Stimulated activated memory B cell treated with anti-CD40 and anti-IgM and Interleukin-4, amounts not matched to agents 10 μg/mL and 1 μg/mL and 100 μg/mL, for 72 hours (primary cell): ENCODE measurements around the gene MOGAT1.
"Not testable (repeated sequence)": the region's sequence is repeated elsewhere in the genome, so short reads cannot be mapped to it uniquely, and the experiment has no call there.

ENCODE experiments used
- ATAC-seq: fragments of 150-1000 bp; cut with Tn5 transposase; 2 replicates; pipeline ENCODE4 v1.10.0; 2021
- H3K27ac Mint-ChIP-seq: one replicate; pipeline ENCODE4 v1.8.0; 2022; ENCODE audit warnings: mild to moderate bottlenecking, mixed read lengths
- H3K27me3 Mint-ChIP-seq: one replicate; pipeline ENCODE4 v1.8.0; 2022; ENCODE audit warnings: mixed read lengths
- H3K36me3 Mint-ChIP-seq: one replicate; pipeline ENCODE4 v1.8.0; 2022; ENCODE audit warnings: mixed read lengths
- H3K4me1 Mint-ChIP-seq: one replicate; pipeline ENCODE4 v1.8.0; 2022; ENCODE audit warnings: mixed read lengths
- H3K4me3 Mint-ChIP-seq: one replicate; pipeline ENCODE4 v1.8.0; 2022; ENCODE audit warnings: mild to moderate bottlenecking, moderate library complexity, mixed read lengths
- H3K9me3 Mint-ChIP-seq: one replicate; pipeline ENCODE4 v1.8.0; 2022; ENCODE audit warnings: mixed read lengths

MOGAT1 gene

GRCh38 chr2:222713002-222713401 is 41.5 kb downstream of the MOGAT1 start:
- no peaks in the 10 kb centered on the region for H3K36me3 Mint-ChIP-seq
- no peak overlapping the region for H3K4me3 Mint-ChIP-seq
- no peaks in the 10 kb centered on the region for H3K9me3 Mint-ChIP-seq
- H3K4me1 Mint-ChIP-seq = peaks cover 20% of the 10 kb centered on the region
- peaks cover 48% of the 10 kb centered on the region for H3K27me3 Mint-ChIP-seq
- no peak for ATAC-seq
- no peak overlapping the region for H3K27ac Mint-ChIP-seq

GRCh38 chr2:222714361-222715241 is 43.1 kb downstream of the MOGAT1 start:
- H3K27me3 Mint-ChIP-seq = peaks cover 37% of the 10 kb centered on the region
- H3K36me3 Mint-ChIP-seq = no peaks in the 10 kb centered on the region
- peaks cover 10% of the 10 kb centered on the region for H3K4me1 Mint-ChIP-seq
- no peak for ATAC-seq
- H3K4me3 Mint-ChIP-seq = no peak overlapping the region
- no peaks in the 10 kb centered on the region for H3K9me3 Mint-ChIP-seq
- no peak overlapping the region for H3K27ac Mint-ChIP-seq

DNA sequence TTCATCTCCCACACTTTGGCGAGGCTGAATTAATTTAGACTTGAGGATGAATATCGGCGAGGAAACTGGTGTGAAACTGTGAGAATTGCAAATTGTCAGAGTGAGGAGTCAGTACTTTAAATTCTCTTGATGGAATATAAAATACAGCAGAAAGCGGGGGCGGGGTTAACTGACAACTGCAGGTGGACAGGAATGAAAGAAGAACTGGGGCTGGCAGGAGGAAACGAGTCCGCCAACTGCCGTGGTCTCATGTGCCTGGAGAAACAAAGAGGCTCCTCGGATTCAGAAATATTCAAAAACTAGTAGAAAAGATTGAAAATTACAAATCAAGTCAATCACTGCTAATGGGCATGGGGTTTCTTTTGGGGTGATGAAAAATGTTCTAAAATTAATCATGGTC is 44.3 kb downstream of the MOGAT1 start:
- no peak for ATAC-seq
- Mint-ChIP-seq H3K4me3 (peak overlapping the region; percentile 35), H3K27ac (no peak overlapping the region), H3K36me3 (no peaks in the 10 kb centered on the region), H3K27me3 (peaks cover 26% of the 10 kb centered on the region), H3K9me3 (no peaks in the 10 kb centered on the region), H3K4me1 (peaks cover 8% of the 10 kb centered on the region)

GRCh38 chr2:222719787-222720186 is 48.3 kb downstream of the MOGAT1 start:
- H3K9me3 Mint-ChIP-seq, ATAC-seq, H3K4me1 Mint-ChIP-seq, H3K27ac Mint-ChIP-seq, H3K27me3 Mint-ChIP-seq, H3K36me3 Mint-ChIP-seq, H3K4me3 Mint-ChIP-seq: not testable (repeated sequence)

DNA sequence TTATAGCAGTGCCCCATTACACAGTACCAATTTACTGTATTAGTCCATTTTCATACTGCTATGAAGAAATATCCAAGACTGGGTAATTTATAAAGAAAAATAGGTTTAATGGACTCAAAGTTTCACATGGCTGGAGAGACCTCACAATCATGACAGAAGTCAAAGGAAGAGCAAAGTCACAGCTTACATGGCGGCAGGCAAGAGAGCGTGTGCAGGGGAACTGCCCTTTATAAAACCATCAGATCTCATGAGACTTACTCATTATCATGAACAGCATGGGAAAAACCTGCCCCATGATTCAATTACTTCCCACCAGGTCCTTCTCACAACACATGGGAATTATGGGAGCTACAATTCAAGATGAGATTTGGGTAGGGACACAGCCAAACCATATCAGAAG is 50.1 kb downstream of the MOGAT1 start:
- H3K9me3 Mint-ChIP-seq, H3K4me3 Mint-ChIP-seq, H3K27ac Mint-ChIP-seq, H3K36me3 Mint-ChIP-seq, H3K27me3 Mint-ChIP-seq, ATAC-seq, H3K4me1 Mint-ChIP-seq: not testable (repeated sequence)

GRCh38 chr2:222722327-222722946 is 51.0 kb downstream of the MOGAT1 start:
- no peaks in the 10 kb centered on the region for H3K36me3 Mint-ChIP-seq
- no peaks in the 10 kb centered on the region for H3K4me1 Mint-ChIP-seq
- H3K4me3 Mint-ChIP-seq = no peak overlapping the region
- H3K9me3 Mint-ChIP-seq = peaks cover 6% of the 10 kb centered on the region
- no peak overlapping the region for H3K27ac Mint-ChIP-seq
- peak; percentile 50 for ATAC-seq
- no peaks in the 10 kb centered on the region for H3K27me3 Mint-ChIP-seq

DNA sequence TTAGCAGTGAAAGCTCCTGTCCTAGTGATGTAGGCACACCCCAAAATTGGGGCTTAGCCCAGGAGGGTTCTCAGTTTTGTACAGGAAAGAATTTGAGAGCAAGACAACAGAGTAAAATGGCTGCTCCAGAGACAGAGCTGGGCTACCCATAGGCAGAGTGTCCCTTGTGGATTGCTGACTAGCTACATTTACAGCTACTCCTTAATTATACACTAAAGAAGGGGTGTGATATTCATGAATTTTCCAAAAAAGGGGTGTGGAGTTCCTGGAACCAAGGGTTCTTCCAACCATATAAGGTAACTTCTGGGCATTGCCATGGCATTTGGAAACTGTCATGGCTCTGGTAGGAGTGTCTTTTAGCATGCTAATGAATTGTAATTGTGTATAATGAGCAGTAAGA is 52.8 kb downstream of the MOGAT1 start:
- H3K27me3 Mint-ChIP-seq = peaks cover under 1% of the 10 kb centered on the region
- H3K9me3 Mint-ChIP-seq = peaks cover 6% of the 10 kb centered on the region
- ATAC-seq = no peak
- no peak overlapping the region for H3K27ac Mint-ChIP-seq
- no peaks in the 10 kb centered on the region for H3K36me3 Mint-ChIP-seq
- no peak overlapping the region for H3K4me3 Mint-ChIP-seq
- H3K4me1 Mint-ChIP-seq = no peaks in the 10 kb centered on the region

GRCh38 chr2:222728621-222729020 is 57.2 kb downstream of the MOGAT1 start:
- Mint-ChIP-seq H3K9me3 (peaks cover 2% of the 10 kb centered on the region), H3K27me3 (peaks cover 20% of the 10 kb centered on the region), H3K36me3 (no peaks in the 10 kb centered on the region), H3K4me1 (no peaks in the 10 kb centered on the region), H3K27ac (no peak overlapping the region), H3K4me3 (no peak overlapping the region)
- ATAC-seq = no peak

GRCh38 chr2:222730366-222730999 is 59.0 kb downstream of the MOGAT1 start:
- no peaks in the 10 kb centered on the region for H3K36me3 Mint-ChIP-seq
- no peak overlapping the region for H3K4me3 Mint-ChIP-seq
- H3K9me3 Mint-ChIP-seq = peaks cover 2% of the 10 kb centered on the region
- H3K27ac Mint-ChIP-seq = no peak overlapping the region
- peak; percentile 44 for ATAC-seq
- H3K4me1 Mint-ChIP-seq = no peaks in the 10 kb centered on the region
- peaks cover 20% of the 10 kb centered on the region for H3K27me3 Mint-ChIP-seq

GRCh38 chr2:222731201-222731621 is 59.8 kb downstream of the MOGAT1 start:
- no peak overlapping the region for H3K27ac Mint-ChIP-seq
- ATAC-seq = no peak
- peaks cover 20% of the 10 kb centered on the region for H3K27me3 Mint-ChIP-seq
- H3K4me3 Mint-ChIP-seq = no peak overlapping the region
- peaks cover 2% of the 10 kb centered on the region for H3K9me3 Mint-ChIP-seq
- no peaks in the 10 kb centered on the region for H3K4me1 Mint-ChIP-seq
- no peaks in the 10 kb centered on the region for H3K36me3 Mint-ChIP-seq

- H3K27me3 Mint-ChIP-seq = peaks cover 31% of the 10 kb centered on the region
- peaks cover 2% of the 10 kb centered on the region for H3K9me3 Mint-ChIP-seq
- no peak for ATAC-seq
- no peak overlapping the region for H3K4me3 Mint-ChIP-seq
- no peaks in the 10 kb centered on the region for H3K36me3 Mint-ChIP-seq
- no peak overlapping the region for H3K27ac Mint-ChIP-seq
- no peaks in the 10 kb centered on the region for H3K4me1 Mint-ChIP-seq
These were observed 61.2 kb downstream of the MOGAT1 start for GRCh38 chr2:222732489-222733178.

DNA sequence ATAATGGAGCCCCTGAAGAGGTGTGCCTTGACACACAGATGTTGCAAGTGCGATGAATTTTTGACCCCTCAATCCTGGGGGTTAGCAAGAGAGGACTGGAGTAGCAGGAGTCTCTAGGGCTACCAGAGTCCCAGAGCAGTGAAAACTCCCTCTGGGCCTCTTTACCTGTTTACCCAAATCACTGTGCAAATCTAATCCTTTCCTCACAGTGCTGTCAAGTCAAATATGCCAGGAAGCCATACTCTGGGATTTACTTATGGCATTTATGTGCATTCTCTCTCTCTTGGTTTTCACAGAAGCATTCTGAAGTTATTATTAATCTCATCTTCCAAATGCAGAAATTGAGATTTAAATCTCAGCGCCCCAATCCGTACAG is 62.0 kb downstream of the MOGAT1 start:
- Mint-ChIP-seq H3K4me3 (no peak overlapping the region), H3K9me3 (peaks cover 2% of the 10 kb centered on the region), H3K4me1 (no peaks in the 10 kb centered on the region), H3K36me3 (no peaks in the 10 kb centered on the region), H3K27me3 (peaks cover 39% of the 10 kb centered on the region), H3K27ac (no peak overlapping the region)
- ATAC-seq = no peak

DNA sequence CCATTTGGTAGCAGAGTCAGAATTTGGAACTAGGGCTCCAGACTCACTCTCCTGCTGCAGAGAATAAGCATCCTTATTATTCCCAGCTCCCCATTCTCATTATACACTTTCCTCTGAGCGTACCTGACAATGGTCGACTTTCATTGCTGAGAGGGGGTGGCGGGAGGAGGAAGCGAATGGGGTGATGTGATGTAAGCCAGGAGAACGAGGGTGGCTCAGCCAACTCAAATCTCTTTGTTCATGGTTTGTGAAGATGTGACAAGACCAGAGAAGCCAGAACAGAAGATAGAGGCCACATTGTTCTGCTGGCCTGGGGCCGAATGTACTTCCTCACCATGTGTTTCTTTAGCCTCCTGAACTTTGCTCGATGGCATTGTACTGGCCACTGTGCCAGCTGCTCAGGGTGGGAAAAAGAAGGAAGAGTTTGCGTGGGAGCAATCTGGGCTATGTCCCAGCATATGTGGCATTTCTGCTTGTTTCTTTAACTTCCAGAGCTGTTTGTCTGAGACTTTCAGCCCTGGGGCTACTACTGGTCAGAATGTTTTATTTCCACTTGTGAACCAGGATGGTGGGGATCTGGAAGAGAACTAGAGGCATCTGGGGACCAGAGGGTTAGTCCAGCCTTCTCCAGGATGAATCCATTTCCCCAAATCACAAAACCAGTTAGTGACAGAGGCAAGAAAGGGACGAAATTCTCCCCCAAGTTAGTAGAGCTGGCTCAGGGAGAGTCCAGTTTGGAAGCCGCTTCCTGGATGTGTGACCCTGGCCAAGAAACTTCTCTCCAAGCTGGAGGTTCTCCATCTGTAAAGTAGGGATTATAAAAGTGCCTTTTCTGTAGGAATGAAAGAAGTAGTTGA is 62.6 kb downstream of the MOGAT1 start:
- Mint-ChIP-seq H3K27me3 (peaks cover 42% of the 10 kb centered on the region), H3K4me1 (no peaks in the 10 kb centered on the region), H3K36me3 (no peaks in the 10 kb centered on the region), H3K27ac (no peak overlapping the region), H3K4me3 (no peak overlapping the region), H3K9me3 (peaks cover 2% of the 10 kb centered on the region)
- ATAC-seq = no peak

DNA sequence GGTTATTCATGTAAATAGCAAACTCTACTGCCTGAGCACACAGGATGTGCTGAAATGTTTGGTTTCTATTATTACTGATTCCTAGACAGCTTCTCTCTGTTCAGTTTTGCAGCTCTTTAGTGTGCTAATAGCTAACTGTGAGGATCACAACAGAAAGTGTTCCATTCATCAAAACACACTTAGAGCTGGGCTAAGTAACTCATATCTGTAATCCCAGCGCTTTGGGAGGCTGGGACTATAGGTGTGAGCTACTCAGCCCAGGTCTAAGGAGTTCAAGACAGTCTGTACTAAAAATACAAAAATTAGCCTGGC is 63.2 kb downstream of the MOGAT1 start:
- Mint-ChIP-seq H3K36me3 (no peaks in the 10 kb centered on the region), H3K27ac (no peak overlapping the region), H3K4me3 (no peak overlapping the region), H3K9me3 (peaks cover 2% of the 10 kb centered on the region), H3K27me3 (peaks cover 36% of the 10 kb centered on the region), H3K4me1 (no peaks in the 10 kb centered on the region)
- peak; percentile 7 for ATAC-seq

DNA sequence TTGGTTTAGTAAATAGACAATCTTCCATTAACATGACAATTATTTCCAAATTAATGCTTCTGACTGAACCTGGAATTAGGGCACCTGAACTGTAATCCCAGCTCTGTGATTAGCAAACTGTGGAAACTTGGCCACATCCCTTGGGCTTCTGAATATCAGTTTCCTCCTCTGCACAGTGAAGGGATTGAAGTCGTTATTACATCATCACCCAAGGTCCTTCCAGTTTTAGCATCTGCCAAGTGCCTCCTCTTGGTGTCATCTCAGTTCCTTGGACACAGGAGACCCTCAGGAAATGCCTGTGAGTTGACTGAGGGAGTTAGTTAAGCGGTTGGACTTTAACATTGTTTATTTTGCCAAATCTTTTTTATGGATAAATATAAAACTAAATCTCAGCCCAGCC is 64.8 kb downstream of the MOGAT1 start:
- Mint-ChIP-seq H3K27ac (no peak overlapping the region), H3K9me3 (peaks cover 2% of the 10 kb centered on the region), H3K4me3 (no peak overlapping the region), H3K36me3 (no peaks in the 10 kb centered on the region), H3K27me3 (peaks cover 35% of the 10 kb centered on the region), H3K4me1 (no peaks in the 10 kb centered on the region)
- ATAC-seq = no peak
